Esophagus muscularis mucosa (tissue), 3 donors: ENCODE results near the gene ARHGAP15.

ENCODE experiments used
- CTCF ChIP-seq, 3 experiments: fragments of 200-600 bp in 2 of 3; fragments of 450-650 bp in 1 of 3; sonication (generic) in 2 of 3; IDR thresholded peaks; one replicate each; pipeline ENCODE4 v1.5.1; 2017 to 2019; ENCODE audit warnings: antibody characterized with exemption in 3 of 3, mild to moderate bottlenecking in 2 of 3, moderate library complexity in 1 of 3
- POLR2A ChIP-seq: fragments of 450-650 bp; IDR thresholded peaks from one replicate; pipeline ENCODE4 v1.6.1; 2017; ENCODE audit warnings: antibody characterized with exemption, moderate library complexity, mild to moderate bottlenecking, low read depth
- POLR2AphosphoS5 ChIP-seq, 2 donors: sonication (generic); formaldehyde crosslinking; IDR thresholded peaks; one replicate each; pipeline ENCODE4 v1.6.1; 2017; ENCODE audit warnings: antibody characterized with exemption in 2 of 2

DNA sequence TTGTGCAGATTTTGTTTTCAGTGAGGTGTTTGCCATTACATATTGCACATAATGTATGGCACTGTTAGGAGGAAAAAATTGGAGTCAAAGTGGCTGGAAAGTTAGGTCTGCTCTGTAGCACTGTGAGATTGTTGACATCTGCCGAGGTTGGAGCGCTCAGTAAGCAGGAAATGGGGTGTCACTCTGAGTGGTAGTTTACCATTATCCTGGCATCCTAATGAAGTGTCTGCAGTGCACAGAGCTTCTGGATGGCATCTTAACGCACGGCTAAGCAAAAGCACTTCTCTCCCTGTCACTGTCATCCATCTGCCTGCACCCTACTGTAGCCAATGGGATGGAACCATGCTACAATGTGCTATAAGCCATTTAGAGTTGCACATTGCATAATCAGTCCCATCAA is 561.9 kb downstream of the ARHGAP15 start:
- no peak for TF ChIP-seq CTCF (IDR thresholded peaks at IDR 0.05)
- no peak for TF ChIP-seq POLR2A
- TF ChIP-seq POLR2AphosphoS5 (IDR thresholded peaks at IDR 0.05): no peak
